Activated T-helper 2 cell treated with anti-CD3 and anti-CD28 coated beads, Interferon-gamma antibody, Interleukin-2, Interleukin-4, amounts not matched to agents 10 μg/mL and 5 μg/mL and 100 μg/mL, durations not matched to agents 14 hours and 24 hours and 36 hours (primary cell): ENCODE results near the gene MALRD1. TPM values are rescaled to one million over a fixed set of nuclear protein-coding genes. Genes with fewer than 3 reads are reported as not detected.

Experiments
- DNase-seq: peaks from one replicate; pipeline ENCODE4 v3.0.0; 2021; ENCODE audit warnings: low spot score
- H3K27ac Mint-ChIP-seq: one replicate; pipeline ENCODE4 v1.8.0; 2021; ENCODE audit warnings: mixed read lengths
- H3K27me3 Mint-ChIP-seq: one replicate; pipeline ENCODE4 v1.8.0; 2021; ENCODE audit warnings: low read depth, mixed read lengths
- H3K36me3 Mint-ChIP-seq: one replicate; pipeline ENCODE4 v1.8.0; 2021; ENCODE audit warnings: low read depth, mixed read lengths
- H3K4me1 Mint-ChIP-seq: one replicate; pipeline ENCODE4 v1.8.0; 2021; ENCODE audit warnings: low read depth, mixed read lengths
- H3K4me3 Mint-ChIP-seq: one replicate; pipeline ENCODE4 v1.8.0; 2021; ENCODE audit warnings: low read depth, mild to moderate bottlenecking, moderate library complexity, mixed read lengths
- H3K9me3 Mint-ChIP-seq: one replicate; pipeline ENCODE4 v1.8.0; 2021; ENCODE audit warnings: mixed read lengths
- intact Hi-C: fragments of 100-400 bp; cut with micrococcal nuclease; formaldehyde crosslinking; loops from one replicate; pipeline ENCODE4 v1.15.1; 2023
- total RNA-seq: library from RNA; stranded (reverse); gene quantifications from 2 replicates; pipeline ENCODE4 v1.2.3, GENCODE V29; 2022

MALRD1 gene
- total RNA-seq, 1 donor from 2014 or later: not detected

GRCh38 chr10:19332304-19332703 is 283.7 kb downstream of the MALRD1 start:
- intact Hi-C loops: no loop called here
- Mint-ChIP-seq H3K9me3 (peaks cover 6% of the 10 kb centered on the region), H3K4me1 (no peaks in the 10 kb centered on the region), H3K4me3 (no peak overlapping the region), H3K27me3 (no peaks in the 10 kb centered on the region), H3K27ac (no peak overlapping the region), H3K36me3 (no peaks in the 10 kb centered on the region)
- DNase-seq: no peak

GRCh38 chr10:19333631-19334030 is 285.0 kb downstream of the MALRD1 start:
- Mint-ChIP-seq H3K4me3 (no peak overlapping the region), H3K4me1 (no peaks in the 10 kb centered on the region), H3K36me3 (no peaks in the 10 kb centered on the region), H3K9me3 (peaks cover 6% of the 10 kb centered on the region), H3K27me3 (no peaks in the 10 kb centered on the region), H3K27ac (no peak overlapping the region)
- intact Hi-C loops: no loop called here
- no peak for DNase-seq

- Mint-ChIP-seq H3K36me3 (no peaks in the 10 kb centered on the region), H3K4me1 (no peaks in the 10 kb centered on the region), H3K27ac (no peak overlapping the region), H3K4me3 (no peak overlapping the region), H3K27me3 (no peaks in the 10 kb centered on the region), H3K9me3 (no peaks in the 10 kb centered on the region)
- intact Hi-C loops: no loop called here
- no peak for DNase-seq
These were observed 299.0 kb downstream of the MALRD1 start for GRCh38 chr10:19347621-19348020.

GRCh38 chr10:19367176-19367575 is 318.6 kb downstream of the MALRD1 start:
- H3K27ac Mint-ChIP-seq: no peak overlapping the region
- H3K4me3 Mint-ChIP-seq: no peak overlapping the region
- intact Hi-C loops: no loop called here
- no peaks in the 10 kb centered on the region for H3K9me3 Mint-ChIP-seq
- H3K4me1 Mint-ChIP-seq: no peaks in the 10 kb centered on the region
- no peak for DNase-seq
- no peaks in the 10 kb centered on the region for H3K36me3 Mint-ChIP-seq
- no peaks in the 10 kb centered on the region for H3K27me3 Mint-ChIP-seq

DNA sequence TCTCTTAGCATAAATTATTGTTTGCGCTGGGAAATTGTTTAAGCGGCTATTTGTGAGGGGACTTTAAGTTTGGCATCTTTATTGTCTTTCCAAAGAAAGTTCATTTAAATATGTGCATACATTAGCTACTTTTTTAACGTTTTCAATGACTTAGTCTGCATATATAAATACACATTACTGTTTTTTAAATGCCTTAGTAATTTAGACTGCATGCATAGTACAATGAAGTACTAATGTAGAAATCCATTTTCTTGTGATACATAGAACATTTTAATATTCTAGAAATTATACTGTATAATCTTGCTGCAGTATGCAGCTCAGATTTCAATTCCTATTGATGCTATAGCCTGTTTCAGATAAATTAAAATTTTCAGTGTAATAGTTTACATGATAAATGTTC is 325.4 kb downstream of the MALRD1 start:
- H3K4me1 Mint-ChIP-seq: no peaks in the 10 kb centered on the region
- DNase-seq: no peak
- H3K9me3 Mint-ChIP-seq: peaks cover 8% of the 10 kb centered on the region
- no peak overlapping the region for H3K4me3 Mint-ChIP-seq
- H3K36me3 Mint-ChIP-seq: no peaks in the 10 kb centered on the region
- no peak overlapping the region for H3K27ac Mint-ChIP-seq
- intact Hi-C loops: no loop called here
- no peaks in the 10 kb centered on the region for H3K27me3 Mint-ChIP-seq

GRCh38 chr10:19385846-19386450 is 337.3 kb downstream of the MALRD1 start:
- H3K9me3 Mint-ChIP-seq: peaks cover 15% of the 10 kb centered on the region
- H3K27me3 Mint-ChIP-seq: no peaks in the 10 kb centered on the region
- intact Hi-C loops: no loop called here
- DNase-seq: no peak
- H3K4me1 Mint-ChIP-seq: no peaks in the 10 kb centered on the region
- no peak overlapping the region for H3K27ac Mint-ChIP-seq
- no peaks in the 10 kb centered on the region for H3K36me3 Mint-ChIP-seq
- no peak overlapping the region for H3K4me3 Mint-ChIP-seq

DNA sequence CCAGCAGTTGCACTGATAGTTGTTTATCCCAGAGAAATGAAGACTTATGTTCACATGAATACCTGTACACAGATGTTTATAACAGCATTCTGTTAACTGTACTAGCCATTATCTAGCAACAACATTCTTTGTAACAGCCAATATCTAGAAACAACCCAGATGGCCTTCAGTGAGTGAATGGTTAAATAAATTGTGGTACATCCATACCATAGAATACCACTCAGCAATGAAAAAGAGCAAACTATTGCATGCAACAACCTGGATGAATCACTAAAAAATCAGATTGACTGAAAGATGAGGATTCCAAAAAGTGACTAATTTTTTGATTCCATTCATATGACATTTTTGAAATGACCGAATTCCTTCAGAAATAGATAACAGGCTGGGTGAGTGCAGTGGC is 360.3 kb downstream of the MALRD1 start:
- H3K27me3 Mint-ChIP-seq: no peaks in the 10 kb centered on the region
- DNase-seq: no peak
- H3K4me3 Mint-ChIP-seq: no peak overlapping the region
- H3K9me3 Mint-ChIP-seq: peaks cover 26% of the 10 kb centered on the region
- intact Hi-C loops: no loop called here
- no peaks in the 10 kb centered on the region for H3K36me3 Mint-ChIP-seq
- no peak overlapping the region for H3K27ac Mint-ChIP-seq
- H3K4me1 Mint-ChIP-seq: no peaks in the 10 kb centered on the region

GRCh38 chr10:19411119-19411518 is 362.5 kb downstream of the MALRD1 start:
- no peaks in the 10 kb centered on the region for H3K4me1 Mint-ChIP-seq
- no peak overlapping the region for H3K27ac Mint-ChIP-seq
- intact Hi-C loops: no loop called here
- peaks cover 20% of the 10 kb centered on the region for H3K9me3 Mint-ChIP-seq
- H3K27me3 Mint-ChIP-seq: no peaks in the 10 kb centered on the region
- DNase-seq: no peak
- H3K36me3 Mint-ChIP-seq: no peaks in the 10 kb centered on the region
- no peak overlapping the region for H3K4me3 Mint-ChIP-seq

GRCh38 chr10:19412531-19412930 is 363.9 kb downstream of the MALRD1 start:
- Mint-ChIP-seq H3K27me3 (no peaks in the 10 kb centered on the region), H3K4me1 (no peaks in the 10 kb centered on the region), H3K36me3 (no peaks in the 10 kb centered on the region), H3K4me3 (no peak overlapping the region), H3K9me3 (peaks cover 11% of the 10 kb centered on the region), H3K27ac (no peak overlapping the region)
- intact Hi-C loops: no loop called here
- DNase-seq: no peak

- H3K9me3 Mint-ChIP-seq: peaks cover 11% of the 10 kb centered on the region
- H3K4me3 Mint-ChIP-seq: no peak overlapping the region
- H3K27ac Mint-ChIP-seq: no peak overlapping the region
- no peaks in the 10 kb centered on the region for H3K4me1 Mint-ChIP-seq
- intact Hi-C loops: no loop called here
- H3K27me3 Mint-ChIP-seq: no peaks in the 10 kb centered on the region
- no peak for DNase-seq
- H3K36me3 Mint-ChIP-seq: no peaks in the 10 kb centered on the region
These were observed 367.6 kb downstream of the MALRD1 start for GRCh38 chr10:19416164-19416563.

GRCh38 chr10:19417740-19418139 is 369.1 kb downstream of the MALRD1 start:
- intact Hi-C loops: no loop called here
- H3K36me3 Mint-ChIP-seq: no peaks in the 10 kb centered on the region
- H3K27me3 Mint-ChIP-seq: no peaks in the 10 kb centered on the region

GRCh38 chr10:19421674-19422073 is 373.1 kb downstream of the MALRD1 start:
- Mint-ChIP-seq H3K4me3 (no peak overlapping the region), H3K9me3 (peaks cover 16% of the 10 kb centered on the region), H3K36me3 (no peaks in the 10 kb centered on the region), H3K27me3 (no peaks in the 10 kb centered on the region), H3K27ac (no peak overlapping the region), H3K4me1 (no peaks in the 10 kb centered on the region)
- intact Hi-C loops: no loop called here
- no peak for DNase-seq

More at GRCh38 chr10:19417740-19418139, 369.1 kb downstream of the MALRD1 start:
- Mint-ChIP-seq H3K9me3 (peaks cover 11% of the 10 kb centered on the region), H3K27ac (no peak overlapping the region), H3K4me3 (no peak overlapping the region), H3K4me1 (no peaks in the 10 kb centered on the region)
- DNase-seq: no peak

GRCh38 chr10:19426034-19426433 is 377.4 kb downstream of the MALRD1 start:
- H3K27me3 Mint-ChIP-seq: no peaks in the 10 kb centered on the region
- no peak overlapping the region for H3K27ac Mint-ChIP-seq
- H3K4me1 Mint-ChIP-seq: no peaks in the 10 kb centered on the region
- no peaks in the 10 kb centered on the region for H3K36me3 Mint-ChIP-seq
- no peak overlapping the region for H3K4me3 Mint-ChIP-seq
- H3K9me3 Mint-ChIP-seq: peaks cover 15% of the 10 kb centered on the region
- DNase-seq: no peak
- intact Hi-C loops: no loop called here
